GM23338 (cell line): Measurements from ENCODE around the gene RNH1. TPM values are rescaled to one million over a fixed set of nuclear protein-coding genes. Genes with fewer than 3 reads are reported as not detected.

Source experiments
- ATAC-seq: fragments of 200-7000 bp; cut with Tn5 transposase; 3 replicates; pipeline ENCODE4 v1.9.1; 2020
- DNase-seq: peaks from one replicate; pipeline ENCODE4 v3.0.0-alpha.2; 2015; ENCODE audit warnings: low spot score
- H2AFZ ChIP-seq: fragments of 200-600 bp; sonication (generic); 2 replicates; pipeline ENCODE4 v1.8.0; 2016; ENCODE audit warnings: antibody characterized with exemption, mild to moderate bottlenecking, moderate library complexity
- H3F3A ChIP-seq: fragments of 200-600 bp; sonication (generic); replicated peaks from 2 replicates; pipeline ENCODE4 v1.8.0; 2017; ENCODE audit warnings: antibody characterized with exemption, mixed run types, low read depth
- H3K27ac ChIP-seq: fragments of 200-600 bp; sonication (generic); 2 replicates; pipeline ENCODE4 v1.6.1; 2016; ENCODE audit warnings: low read depth
- H3K27me3 ChIP-seq: fragments of 200-600 bp; sonication (generic); 2 replicates; pipeline ENCODE4 v1.8.0; 2016; ENCODE audit warnings: mild to moderate bottlenecking, mixed run types, moderate library complexity; ENCODE audit not compliant: insufficient read depth
- H3K36me3 ChIP-seq: fragments of 200-600 bp; sonication (generic); 2 replicates; pipeline ENCODE4 v1.8.0; 2016; ENCODE audit warnings: mild to moderate bottlenecking; ENCODE audit not compliant: insufficient read depth
- H3K4me1 ChIP-seq: fragments of 200-600 bp; sonication (generic); 2 replicates; pipeline ENCODE4 v1.8.0; 2016; ENCODE audit warnings: mild to moderate bottlenecking, moderate library complexity; ENCODE audit not compliant: insufficient read depth
- H3K4me2 ChIP-seq: fragments of 200-600 bp; sonication (generic); 2 replicates; pipeline ENCODE4 v1.7.1; 2017; ENCODE audit warnings: mixed run types
- H3K4me3 ChIP-seq: fragments of 200-600 bp; sonication (generic); 2 replicates; pipeline ENCODE4 v1.6.1; 2016; ENCODE audit warnings: mixed run types
- H3K79me2 ChIP-seq: fragments of 200-600 bp; sonication (generic); replicated peaks from 2 replicates; pipeline ENCODE4 v1.8.0; 2017; ENCODE audit warnings: mild to moderate bottlenecking; ENCODE audit not compliant: insufficient read depth
- H3K9me2 ChIP-seq: fragments of 200-600 bp; sonication (generic); 2 replicates; pipeline ENCODE4 v1.8.0; 2017; ENCODE audit not compliant: insufficient read depth
- H4K20me1 ChIP-seq: fragments of 200-600 bp; sonication (generic); replicated peaks from 2 replicates; pipeline ENCODE4 v1.8.0; 2017; ENCODE audit warnings: mild to moderate bottlenecking; ENCODE audit not compliant: insufficient read depth
- H3K27ac Mint-ChIP-seq: 2 replicates; pipeline ENCODE4 v1.8.0; 2020; ENCODE audit warnings: inconsistent platforms, mild to moderate bottlenecking, moderate library complexity, mixed read lengths
- H3K27me3 Mint-ChIP-seq: 3 replicates; pipeline ENCODE4 v1.8.0; 2022; ENCODE audit warnings: low read depth, mild to moderate bottlenecking, moderate library complexity, mixed read lengths, inconsistent platforms; ENCODE audit not compliant: insufficient read depth, poor library complexity
- H3K36me3 Mint-ChIP-seq: 3 replicates; pipeline ENCODE4 v1.8.0; 2021; ENCODE audit warnings: low read depth, mild to moderate bottlenecking, inconsistent platforms, moderate library complexity, mixed read lengths
- H3K4me1 Mint-ChIP-seq: 3 replicates; pipeline ENCODE4 v1.8.0; 2020; ENCODE audit warnings: mild to moderate bottlenecking, inconsistent platforms, mixed read lengths
- H3K4me3 Mint-ChIP-seq: 3 replicates; pipeline ENCODE4 v1.8.0; 2021; ENCODE audit warnings: moderate library complexity, mild to moderate bottlenecking, inconsistent platforms, mixed read lengths
- H3K9me3 Mint-ChIP-seq: 3 replicates; pipeline ENCODE4 v1.8.0; 2020; ENCODE audit warnings: moderate library complexity, mild to moderate bottlenecking, inconsistent platforms, mixed read lengths
- JUNB ChIP-seq: IDR thresholded peaks from one replicate; pipeline ENCODE4 v1.6.1; 2016; ENCODE audit warnings: antibody characterized with exemption; ENCODE audit not compliant: unreplicated experiment
- ZNF331 ChIP-seq: fragments of 250-450 bp; sonication (Bioruptor Pico); IDR thresholded peaks from 2 replicates; pipeline ENCODE4 v1.5.0; 2020; ENCODE audit warnings: low read depth, mild to moderate bottlenecking, moderate library complexity
- polyA plus RNA-seq: library from polyadenylated mRNA; unstranded; fragments of >200 nt; fragmentation: Nextera tagmentation; extraction: Ambion mirVana; gene quantifications from 2 replicates; pipeline ENCODE4 v1.2.1, GENCODE V29; 2016
- total RNA-seq: library from RNA; depleted of rRNA; stranded (reverse); fragments of >200 nt; shearing (Covaris generic); gene quantifications from 2 replicates; pipeline ENCODE4 v1.2.3, GENCODE V29; 2014
- TF ChIP-seq, protein P1 (sequence below): fragments of 250-450 bp; sonication (Bioruptor Pico); IDR thresholded peaks from 2 replicates; pipeline ENCODE4 v1.5.0; 2020; ENCODE audit warnings: mild to moderate bottlenecking, moderate library complexity

Gene RNH1
- total and polyA plus RNA-seq, 2 experiments from 2014 or later, result 33.3 to 56.3 TPM

DNA sequence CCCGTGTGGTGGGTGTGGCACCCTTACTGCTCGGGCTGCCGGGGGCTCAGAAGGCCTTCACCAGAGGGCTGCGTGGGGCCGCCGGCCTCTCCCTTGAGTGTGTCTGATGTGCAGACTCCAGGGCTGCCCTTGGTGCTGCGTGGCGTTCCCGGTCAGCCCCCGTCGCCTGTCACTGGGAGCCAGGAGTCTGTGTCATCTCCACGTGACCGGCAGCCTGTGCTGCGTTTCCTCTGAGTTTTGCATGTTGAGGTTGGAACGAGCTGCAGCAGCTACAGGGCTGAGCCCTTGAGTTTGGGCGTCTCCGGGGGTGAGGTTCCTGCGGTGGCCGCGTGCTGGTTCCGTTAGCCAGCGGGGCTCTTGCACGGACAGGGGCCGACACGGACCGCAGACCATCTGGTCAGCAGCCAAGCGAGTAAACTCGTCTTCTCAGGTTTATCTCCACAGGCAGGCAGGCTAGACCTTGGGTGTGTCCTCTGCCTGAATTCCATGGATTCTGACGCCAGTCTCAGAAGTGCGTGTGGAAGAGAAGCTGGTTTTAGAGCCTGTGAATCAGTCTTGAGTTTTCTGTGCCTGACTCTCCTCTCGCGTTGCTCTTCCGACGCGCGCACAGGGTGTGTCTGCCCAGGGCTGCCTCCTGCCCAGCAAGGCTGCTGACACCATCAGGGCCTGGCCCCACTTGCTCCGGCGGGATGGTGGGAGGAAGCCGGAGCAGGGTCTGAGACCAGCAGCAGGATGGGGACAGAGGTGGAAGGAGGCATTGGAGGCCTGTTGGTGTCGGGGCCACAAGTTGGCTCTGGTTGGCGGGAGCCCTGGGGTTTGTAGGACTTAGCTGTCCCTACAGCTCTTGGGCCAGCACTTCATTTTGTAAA lies 46.5 kb downstream of the RNH1 start (continued):
- TF ChIP-seq, protein P1, sequence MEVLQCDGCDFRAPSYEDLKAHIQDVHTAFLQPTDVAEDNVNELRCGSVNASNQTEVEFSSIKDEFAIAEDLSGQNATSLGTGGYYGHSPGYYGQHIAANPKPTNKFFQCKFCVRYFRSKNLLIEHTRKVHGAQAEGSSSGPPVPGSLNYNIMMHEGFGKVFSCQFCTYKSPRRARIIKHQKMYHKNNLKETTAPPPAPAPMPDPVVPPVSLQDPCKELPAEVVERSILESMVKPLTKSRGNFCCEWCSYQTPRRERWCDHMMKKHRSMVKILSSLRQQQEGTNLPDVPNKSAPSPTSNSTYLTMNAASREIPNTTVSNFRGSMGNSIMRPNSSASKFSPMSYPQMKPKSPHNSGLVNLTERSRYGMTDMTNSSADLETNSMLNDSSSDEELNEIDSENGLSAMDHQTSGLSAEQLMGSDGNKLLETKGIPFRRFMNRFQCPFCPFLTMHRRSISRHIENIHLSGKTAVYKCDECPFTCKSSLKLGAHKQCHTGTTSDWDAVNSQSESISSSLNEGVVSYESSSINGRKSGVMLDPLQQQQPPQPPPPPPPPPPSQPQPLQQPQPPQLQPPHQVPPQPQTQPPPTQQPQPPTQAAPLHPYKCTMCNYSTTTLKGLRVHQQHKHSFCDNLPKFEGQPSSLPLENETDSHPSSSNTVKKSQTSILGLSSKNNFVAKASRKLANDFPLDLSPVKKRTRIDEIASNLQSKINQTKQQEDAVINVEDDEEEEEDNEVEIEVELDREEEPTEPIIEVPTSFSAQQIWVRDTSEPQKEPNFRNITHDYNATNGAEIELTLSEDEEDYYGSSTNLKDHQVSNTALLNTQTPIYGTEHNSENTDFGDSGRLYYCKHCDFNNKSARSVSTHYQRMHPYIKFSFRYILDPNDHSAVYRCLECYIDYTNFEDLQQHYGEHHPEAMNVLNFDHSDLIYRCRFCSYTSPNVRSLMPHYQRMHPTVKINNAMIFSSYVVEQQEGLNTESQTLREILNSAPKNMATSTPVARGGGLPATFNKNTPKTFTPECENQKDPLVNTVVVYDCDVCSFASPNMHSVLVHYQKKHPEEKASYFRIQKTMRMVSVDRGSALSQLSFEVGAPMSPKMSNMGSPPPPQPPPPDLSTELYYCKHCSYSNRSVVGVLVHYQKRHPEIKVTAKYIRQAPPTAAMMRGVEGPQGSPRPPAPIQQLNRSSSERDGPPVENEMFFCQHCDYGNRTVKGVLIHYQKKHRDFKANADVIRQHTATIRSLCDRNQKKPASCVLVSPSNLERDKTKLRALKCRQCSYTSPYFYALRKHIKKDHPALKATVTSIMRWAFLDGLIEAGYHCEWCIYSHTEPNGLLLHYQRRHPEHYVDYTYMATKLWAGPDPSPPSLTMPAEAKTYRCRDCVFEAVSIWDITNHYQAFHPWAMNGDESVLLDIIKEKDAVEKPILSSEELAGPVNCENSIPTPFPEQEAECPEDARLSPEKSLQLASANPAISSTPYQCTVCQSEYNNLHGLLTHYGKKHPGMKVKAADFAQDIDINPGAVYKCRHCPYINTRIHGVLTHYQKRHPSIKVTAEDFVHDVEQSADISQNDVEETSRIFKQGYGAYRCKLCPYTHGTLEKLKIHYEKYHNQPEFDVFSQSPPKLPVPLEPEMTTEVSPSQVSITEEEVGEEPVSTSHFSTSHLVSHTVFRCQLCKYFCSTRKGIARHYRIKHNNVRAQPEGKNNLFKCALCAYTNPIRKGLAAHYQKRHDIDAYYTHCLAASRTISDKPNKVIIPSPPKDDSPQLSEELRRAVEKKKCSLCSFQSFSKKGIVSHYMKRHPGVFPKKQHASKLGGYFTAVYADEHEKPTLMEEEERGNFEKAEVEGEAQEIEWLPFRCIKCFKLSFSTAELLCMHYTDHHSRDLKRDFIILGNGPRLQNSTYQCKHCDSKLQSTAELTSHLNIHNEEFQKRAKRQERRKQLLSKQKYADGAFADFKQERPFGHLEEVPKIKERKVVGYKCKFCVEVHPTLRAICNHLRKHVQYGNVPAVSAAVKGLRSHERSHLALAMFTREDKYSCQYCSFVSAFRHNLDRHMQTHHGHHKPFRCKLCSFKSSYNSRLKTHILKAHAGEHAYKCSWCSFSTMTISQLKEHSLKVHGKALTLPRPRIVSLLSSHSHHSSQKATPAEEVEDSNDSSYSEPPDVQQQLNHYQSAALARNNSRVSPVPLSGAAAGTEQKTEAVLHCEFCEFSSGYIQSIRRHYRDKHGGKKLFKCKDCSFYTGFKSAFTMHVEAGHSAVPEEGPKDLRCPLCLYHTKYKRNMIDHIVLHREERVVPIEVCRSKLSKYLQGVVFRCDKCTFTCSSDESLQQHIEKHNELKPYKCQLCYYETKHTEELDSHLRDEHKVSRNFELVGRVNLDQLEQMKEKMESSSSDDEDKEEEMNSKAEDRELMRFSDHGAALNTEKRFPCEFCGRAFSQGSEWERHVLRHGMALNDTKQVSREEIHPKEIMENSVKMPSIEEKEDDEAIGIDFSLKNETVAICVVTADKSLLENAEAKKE, result no peak

DNA sequence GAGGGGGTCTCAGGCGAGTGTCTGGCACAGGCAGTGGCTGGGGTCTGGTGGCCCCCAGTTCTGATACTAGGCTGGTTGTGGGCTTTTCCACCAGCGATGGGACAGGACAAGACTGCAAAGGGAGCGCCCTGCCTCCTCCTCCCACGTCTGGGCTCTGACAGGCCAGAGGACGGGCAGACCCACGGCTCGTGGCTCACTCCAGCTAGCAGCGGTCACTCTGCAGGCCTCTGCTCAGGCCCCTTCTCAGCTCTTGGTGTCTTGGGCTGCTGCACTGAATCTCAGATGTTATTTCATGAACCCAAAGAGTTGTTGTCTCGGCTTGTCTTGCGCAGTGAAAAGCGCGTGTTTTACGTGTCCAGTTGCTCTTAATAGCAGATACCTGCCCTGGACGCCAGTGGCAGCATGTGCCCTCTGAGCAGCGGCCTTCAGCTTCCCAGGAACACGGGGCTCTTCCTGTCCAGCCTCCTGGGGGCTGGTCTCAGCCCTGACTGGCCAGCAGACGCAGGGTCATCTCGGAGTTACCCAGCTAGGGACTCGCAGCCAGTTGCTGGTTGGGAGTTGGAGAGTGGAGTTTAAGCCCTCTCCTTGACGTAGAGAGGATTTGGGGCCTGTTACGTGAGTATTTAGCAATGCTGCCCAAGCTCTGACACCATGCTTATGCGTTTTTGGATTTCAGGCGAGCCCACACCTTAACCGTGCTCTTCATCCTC lies 47.4 kb downstream of the RNH1 start:
- H3K36me3 ChIP-seq, result no peaks in the 10 kb centered on the region
- no peak for TF ChIP-seq ZNF331 (CRISPR knock-in tag)
- TF ChIP-seq JUNB, result no peak
- peaks cover 4% of the 10 kb centered on the region for H3K27me3 Mint-ChIP-seq
- no peaks in the 10 kb centered on the region for H3K27me3 ChIP-seq
- H3K4me1 ChIP-seq, result peaks cover 15% of the 10 kb centered on the region
- peaks cover 11% of the 10 kb centered on the region for H3F3A ChIP-seq
- no peak overlapping the region for H3K4me3 Mint-ChIP-seq
- H2AFZ ChIP-seq, result no peak overlapping the region
- peaks cover 17% of the 10 kb centered on the region for H3K36me3 Mint-ChIP-seq
- peaks cover 21% of the 10 kb centered on the region for H4K20me1 ChIP-seq
- peaks cover 56% of the 10 kb centered on the region for H3K79me2 ChIP-seq
- H3K4me3 ChIP-seq, result no peak overlapping the region
- H3K27ac ChIP-seq, result no peak overlapping the region
- no peaks in the 10 kb centered on the region for H3K9me2 ChIP-seq
- H3K9me3 Mint-ChIP-seq, result no peaks in the 10 kb centered on the region; the same call in 2 of the 3 replicates
- no peak overlapping the region for H3K4me2 ChIP-seq
- no peak for DNase-seq
- H3K27ac Mint-ChIP-seq, result no peak overlapping the region
- no peak for ATAC-seq
- peaks cover 31% of the 10 kb centered on the region for H3K4me1 Mint-ChIP-seq
